ENCODE results near the gene AP3S2. TPM values are rescaled to one million over a fixed set of nuclear protein-coding genes. Genes with fewer than 3 reads are reported as not detected.

The AP3S2 gene
- total and polyA plus RNA-seq, 2 experiments from 2014 or later: 9.4 to 93.3 TPM

DNA sequence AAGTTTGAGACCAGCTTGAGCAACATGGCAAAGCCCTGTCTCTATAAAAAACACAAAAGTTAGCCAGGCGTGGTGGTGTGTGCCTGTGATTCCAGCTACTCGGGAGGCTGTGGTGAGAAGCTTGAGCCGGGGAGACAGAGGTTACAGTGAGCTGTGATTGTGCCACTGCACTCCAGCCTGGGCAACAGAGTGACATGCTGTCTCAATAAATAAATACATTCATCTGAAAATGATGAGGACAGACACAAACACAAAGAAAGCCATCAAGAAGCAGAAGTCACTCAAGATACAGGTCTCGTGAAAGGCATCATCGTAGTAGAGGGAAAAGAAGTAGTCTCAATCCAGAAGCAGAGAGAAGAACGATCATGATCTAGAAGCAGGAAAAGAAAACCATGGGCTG is 18.1 kb downstream of the AP3S2 start:
- H3K4me1 Mint-ChIP-seq: no peaks in the 10 kb centered on the region

More for the DNA sequence above, 18.1 kb downstream of the AP3S2 start:
- Mint-ChIP-seq H3K27ac (no peak overlapping the region), H3K9me3 (no peaks in the 10 kb centered on the region), H3K27me3 (ENCODE audit: insufficient read depth, low read depth, poor library complexity) (no peaks in the 10 kb centered on the region), H3K4me3 (no peak overlapping the region), H3K36me3 (ENCODE audit: low read depth) (peaks cover 9% of the 10 kb centered on the region; the same call in 2 of the 3 replicates)
- ATAC-seq: no peak
- Histone ChIP-seq H4K20me1 (replicated peaks; ENCODE audit: insufficient read depth) (no peaks in the 10 kb centered on the region; the same call in 1 of the 2 replicates), H3K36me3 (ENCODE audit: insufficient read depth) (no peaks in the 10 kb centered on the region), H3K79me2 (replicated peaks; ENCODE audit: insufficient read depth) (no peaks in the 10 kb centered on the region), H3K27me3 (ENCODE audit: insufficient read depth) (no peaks in the 10 kb centered on the region), H3K4me2 (no peak overlapping the region), H3F3A (replicated peaks; ENCODE audit: low read depth) (no peaks in the 10 kb centered on the region; the same call in 1 of the 2 replicates), H2AFZ (no peak overlapping the region), H3K27ac (ENCODE audit: low read depth) (no peak overlapping the region), H3K4me3 (no peak overlapping the region), H3K4me1 (ENCODE audit: insufficient read depth) (no peaks in the 10 kb centered on the region), H3K9me2 (ENCODE audit: insufficient read depth) (no peaks in the 10 kb centered on the region)
- no peak for DNase-seq (ENCODE audit: low spot score)
- TF ChIP-seq ZNF114 (CRISPR knock-in tag; IDR thresholded peaks at IDR 0.05) (no peak), CREB1 (CRISPR knock-in tag; IDR thresholded peaks at IDR 0.05; ENCODE audit: low read depth) (no peak), ZNF331 (CRISPR knock-in tag; IDR thresholded peaks at IDR 0.05; ENCODE audit: low read depth) (no peak), CTCF (conservative IDR thresholded peaks at IDR 0.05; ENCODE audit: low read depth in 2 of 2) (no peak), EZH2phosphoT487 (IDR thresholded peaks at IDR 0.05; ENCODE audit: unreplicated experiment) (no peak), NANOG (IDR thresholded peaks at IDR 0.05; ENCODE audit: borderline replicate concordance) (no peak), STAT1 (IDR thresholded peaks at IDR 0.05; ENCODE audit: unreplicated experiment) (no peak), REST (IDR thresholded peaks at IDR 0.05; ENCODE audit: unreplicated experiment) (no peak), POLR2AphosphoS5 (IDR thresholded peaks at IDR 0.05; ENCODE audit: low read depth) (no peak), EZH2 (IDR thresholded peaks at IDR 0.05; ENCODE audit: low read depth, unreplicated experiment) (no peak), JUNB (IDR thresholded peaks at IDR 0.05; ENCODE audit: unreplicated experiment) (no peak)
- TF ChIP-seq, protein P1, sequence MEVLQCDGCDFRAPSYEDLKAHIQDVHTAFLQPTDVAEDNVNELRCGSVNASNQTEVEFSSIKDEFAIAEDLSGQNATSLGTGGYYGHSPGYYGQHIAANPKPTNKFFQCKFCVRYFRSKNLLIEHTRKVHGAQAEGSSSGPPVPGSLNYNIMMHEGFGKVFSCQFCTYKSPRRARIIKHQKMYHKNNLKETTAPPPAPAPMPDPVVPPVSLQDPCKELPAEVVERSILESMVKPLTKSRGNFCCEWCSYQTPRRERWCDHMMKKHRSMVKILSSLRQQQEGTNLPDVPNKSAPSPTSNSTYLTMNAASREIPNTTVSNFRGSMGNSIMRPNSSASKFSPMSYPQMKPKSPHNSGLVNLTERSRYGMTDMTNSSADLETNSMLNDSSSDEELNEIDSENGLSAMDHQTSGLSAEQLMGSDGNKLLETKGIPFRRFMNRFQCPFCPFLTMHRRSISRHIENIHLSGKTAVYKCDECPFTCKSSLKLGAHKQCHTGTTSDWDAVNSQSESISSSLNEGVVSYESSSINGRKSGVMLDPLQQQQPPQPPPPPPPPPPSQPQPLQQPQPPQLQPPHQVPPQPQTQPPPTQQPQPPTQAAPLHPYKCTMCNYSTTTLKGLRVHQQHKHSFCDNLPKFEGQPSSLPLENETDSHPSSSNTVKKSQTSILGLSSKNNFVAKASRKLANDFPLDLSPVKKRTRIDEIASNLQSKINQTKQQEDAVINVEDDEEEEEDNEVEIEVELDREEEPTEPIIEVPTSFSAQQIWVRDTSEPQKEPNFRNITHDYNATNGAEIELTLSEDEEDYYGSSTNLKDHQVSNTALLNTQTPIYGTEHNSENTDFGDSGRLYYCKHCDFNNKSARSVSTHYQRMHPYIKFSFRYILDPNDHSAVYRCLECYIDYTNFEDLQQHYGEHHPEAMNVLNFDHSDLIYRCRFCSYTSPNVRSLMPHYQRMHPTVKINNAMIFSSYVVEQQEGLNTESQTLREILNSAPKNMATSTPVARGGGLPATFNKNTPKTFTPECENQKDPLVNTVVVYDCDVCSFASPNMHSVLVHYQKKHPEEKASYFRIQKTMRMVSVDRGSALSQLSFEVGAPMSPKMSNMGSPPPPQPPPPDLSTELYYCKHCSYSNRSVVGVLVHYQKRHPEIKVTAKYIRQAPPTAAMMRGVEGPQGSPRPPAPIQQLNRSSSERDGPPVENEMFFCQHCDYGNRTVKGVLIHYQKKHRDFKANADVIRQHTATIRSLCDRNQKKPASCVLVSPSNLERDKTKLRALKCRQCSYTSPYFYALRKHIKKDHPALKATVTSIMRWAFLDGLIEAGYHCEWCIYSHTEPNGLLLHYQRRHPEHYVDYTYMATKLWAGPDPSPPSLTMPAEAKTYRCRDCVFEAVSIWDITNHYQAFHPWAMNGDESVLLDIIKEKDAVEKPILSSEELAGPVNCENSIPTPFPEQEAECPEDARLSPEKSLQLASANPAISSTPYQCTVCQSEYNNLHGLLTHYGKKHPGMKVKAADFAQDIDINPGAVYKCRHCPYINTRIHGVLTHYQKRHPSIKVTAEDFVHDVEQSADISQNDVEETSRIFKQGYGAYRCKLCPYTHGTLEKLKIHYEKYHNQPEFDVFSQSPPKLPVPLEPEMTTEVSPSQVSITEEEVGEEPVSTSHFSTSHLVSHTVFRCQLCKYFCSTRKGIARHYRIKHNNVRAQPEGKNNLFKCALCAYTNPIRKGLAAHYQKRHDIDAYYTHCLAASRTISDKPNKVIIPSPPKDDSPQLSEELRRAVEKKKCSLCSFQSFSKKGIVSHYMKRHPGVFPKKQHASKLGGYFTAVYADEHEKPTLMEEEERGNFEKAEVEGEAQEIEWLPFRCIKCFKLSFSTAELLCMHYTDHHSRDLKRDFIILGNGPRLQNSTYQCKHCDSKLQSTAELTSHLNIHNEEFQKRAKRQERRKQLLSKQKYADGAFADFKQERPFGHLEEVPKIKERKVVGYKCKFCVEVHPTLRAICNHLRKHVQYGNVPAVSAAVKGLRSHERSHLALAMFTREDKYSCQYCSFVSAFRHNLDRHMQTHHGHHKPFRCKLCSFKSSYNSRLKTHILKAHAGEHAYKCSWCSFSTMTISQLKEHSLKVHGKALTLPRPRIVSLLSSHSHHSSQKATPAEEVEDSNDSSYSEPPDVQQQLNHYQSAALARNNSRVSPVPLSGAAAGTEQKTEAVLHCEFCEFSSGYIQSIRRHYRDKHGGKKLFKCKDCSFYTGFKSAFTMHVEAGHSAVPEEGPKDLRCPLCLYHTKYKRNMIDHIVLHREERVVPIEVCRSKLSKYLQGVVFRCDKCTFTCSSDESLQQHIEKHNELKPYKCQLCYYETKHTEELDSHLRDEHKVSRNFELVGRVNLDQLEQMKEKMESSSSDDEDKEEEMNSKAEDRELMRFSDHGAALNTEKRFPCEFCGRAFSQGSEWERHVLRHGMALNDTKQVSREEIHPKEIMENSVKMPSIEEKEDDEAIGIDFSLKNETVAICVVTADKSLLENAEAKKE (CRISPR knock-in tag; IDR thresholded peaks at IDR 0.05): no peak
- TF ChIP-seq, protein P2, sequence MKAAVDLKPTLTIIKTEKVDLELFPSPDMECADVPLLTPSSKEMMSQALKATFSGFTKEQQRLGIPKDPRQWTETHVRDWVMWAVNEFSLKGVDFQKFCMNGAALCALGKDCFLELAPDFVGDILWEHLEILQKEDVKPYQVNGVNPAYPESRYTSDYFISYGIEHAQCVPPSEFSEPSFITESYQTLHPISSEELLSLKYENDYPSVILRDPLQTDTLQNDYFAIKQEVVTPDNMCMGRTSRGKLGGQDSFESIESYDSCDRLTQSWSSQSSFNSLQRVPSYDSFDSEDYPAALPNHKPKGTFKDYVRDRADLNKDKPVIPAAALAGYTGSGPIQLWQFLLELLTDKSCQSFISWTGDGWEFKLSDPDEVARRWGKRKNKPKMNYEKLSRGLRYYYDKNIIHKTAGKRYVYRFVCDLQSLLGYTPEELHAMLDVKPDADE (IDR thresholded peaks at IDR 0.05): no peak

Measured in GM23338 (cell line).